Astrocyte of the cerebellum (primary cell): ENCODE results near the gene ATP2A3.

Experiments used
- DNase-seq: peaks from one replicate; pipeline ENCODE4 v3.0.0-alpha.2; 2011; ENCODE audit warnings: low read depth
- H3K4me3 ChIP-seq: 2 replicates; pipeline ENCODE4 v1.5.1; 2011; ENCODE audit warnings: mild to moderate bottlenecking, low read depth, low read length, moderate library complexity
- CTCF ChIP-seq: IDR thresholded peaks from 2 replicates; pipeline ENCODE4 v1.5.1; 2012; ENCODE audit warnings: low read length, low read depth, moderate library complexity, mild to moderate bottlenecking; ENCODE audit errors: missing control alignments
- in situ Hi-C: cut with HindIII; loops from 2 replicates; pipeline ENCODE4 v1.10.0; 2017; ENCODE audit warnings: low sequenced_read_pairs

Gene ATP2A3

GRCh38 chr17:3964203-3965117 is at the start of gene ATP2A3:
ATP2A3 (minus strand) TSS chr17:3964437; CDS start chr17:3964291, 146 bp downstream.
- H3K4me3 ChIP-seq, result peak within 1 kb of the TSS; percentile 12
- TF ChIP-seq CTCF, result no peak
- in situ Hi-C loops, result no loop called here
- no peak for DNase-seq

GRCh38 chr17:4010754-4011153 is 46.5 kb upstream of the ATP2A3 start:
- no peak for DNase-seq
- in situ Hi-C loops, result no loop called here
- TF ChIP-seq CTCF, result no peak

GRCh38 chr17:4009186-4009785 is 45.0 kb upstream of the ATP2A3 start:
- TF ChIP-seq CTCF, result no peak
- in situ Hi-C loops, result no loop called here
- no peak for DNase-seq
- H3K4me3 ChIP-seq, result no peak overlapping the region

More at GRCh38 chr17:4010754-4011153, 46.5 kb upstream of the ATP2A3 start:
- no peak overlapping the region for H3K4me3 ChIP-seq

GRCh38 chr17:4008441-4009185 is 44.4 kb upstream of the ATP2A3 start:
- H3K4me3 ChIP-seq, result no peak overlapping the region
- TF ChIP-seq CTCF, result no peak
- DNase-seq, result no peak
- in situ Hi-C loops, result no loop called here

- in situ Hi-C loops, result no loop called here
- no peak for TF ChIP-seq CTCF
- no peak overlapping the region for H3K4me3 ChIP-seq
- DNase-seq, result no peak
Measured at GRCh38 chr17:4008082-4008435, 43.8 kb upstream of the ATP2A3 start.

GRCh38 chr17:4007346-4008081 is 43.3 kb upstream of the ATP2A3 start:
- in situ Hi-C loops, result no loop called here
- no peak overlapping the region for H3K4me3 ChIP-seq
- DNase-seq, result no peak
- TF ChIP-seq CTCF, result no peak
